Esophagus (tissue), 2 donors: ENCODE data around the gene PRKAR2A. TPM values are rescaled to one million over a fixed set of nuclear protein-coding genes. Genes with fewer than 3 reads are reported as not detected.
A peak's percentile ranks its signal among the peaks of the same experiment; 100 is the strongest.

ENCODE experiments used
- H3K27ac ChIP-seq, 2 donors: one replicate each; pipeline ENCODE4 v1.5.1; 2013; ENCODE audit warnings: low read depth in 2 of 2, mild to moderate bottlenecking in 2 of 2, inconsistent platforms in 1 of 2, low read length in 1 of 2, moderate library complexity in 1 of 2
- H3K27me3 ChIP-seq, 2 donors: one replicate each; pipeline ENCODE4 v1.6.1; 2013; ENCODE audit warnings: low read length in 2 of 2, control low read depth in 1 of 2, mild to moderate bottlenecking in 1 of 2; ENCODE audit not compliant: insufficient read depth in 2 of 2, control insufficient read depth in 1 of 2
- H3K36me3 ChIP-seq, 2 donors: one replicate each; pipeline ENCODE4 v1.6.1; 2013; ENCODE audit warnings: low read length in 1 of 2; ENCODE audit not compliant: control insufficient read depth in 2 of 2, insufficient read depth in 2 of 2
- H3K4me1 ChIP-seq, 2 donors: one replicate each; pipeline ENCODE4 v1.6.1; 2013; ENCODE audit warnings: low read length in 1 of 2; ENCODE audit not compliant: control insufficient read depth in 2 of 2, insufficient read depth in 2 of 2
- H3K4me3 ChIP-seq, 2 donors: one replicate each; pipeline ENCODE4 v1.5.1; 2013; ENCODE audit warnings: low read length in 2 of 2, mild to moderate bottlenecking in 2 of 2, low read depth in 1 of 2, moderate library complexity in 1 of 2
- H3K9me3 ChIP-seq, 2 donors: one replicate each; pipeline ENCODE4 v1.6.1; 2013; ENCODE audit warnings: mild to moderate bottlenecking in 2 of 2, low read depth in 1 of 2, low read length in 1 of 2, moderate library complexity in 1 of 2; ENCODE audit not compliant: control insufficient read depth in 2 of 2, insufficient read depth in 1 of 2
- WGBS, 2 donors: extraction: QIAGEN DNeasy Blood & Tissue Kit; methylation state at CpG; one replicate each; pipeline ENCODE4 v1.1.7; 2013; 5-methylcytosine and 5-hydroxymethylcytosine counted together
- polyA plus RNA-seq, 2 donors: library from polyadenylated mRNA; stranded (reverse); fragments of 200-250 nt; gene quantifications; one replicate each; pipeline ENCODE4 v1.2.3, GENCODE V29; 2013
- donor health status: healthy with polysubstance abuse.
- donor health status: Bipolar disorder and iron deficiency.

Gene PRKAR2A
- polyA plus RNA-seq, result 10 to 100 TPM in 1 of 2 donors, 1 to 10 TPM in 1; 7.2 to 11.3 TPM

DNA sequence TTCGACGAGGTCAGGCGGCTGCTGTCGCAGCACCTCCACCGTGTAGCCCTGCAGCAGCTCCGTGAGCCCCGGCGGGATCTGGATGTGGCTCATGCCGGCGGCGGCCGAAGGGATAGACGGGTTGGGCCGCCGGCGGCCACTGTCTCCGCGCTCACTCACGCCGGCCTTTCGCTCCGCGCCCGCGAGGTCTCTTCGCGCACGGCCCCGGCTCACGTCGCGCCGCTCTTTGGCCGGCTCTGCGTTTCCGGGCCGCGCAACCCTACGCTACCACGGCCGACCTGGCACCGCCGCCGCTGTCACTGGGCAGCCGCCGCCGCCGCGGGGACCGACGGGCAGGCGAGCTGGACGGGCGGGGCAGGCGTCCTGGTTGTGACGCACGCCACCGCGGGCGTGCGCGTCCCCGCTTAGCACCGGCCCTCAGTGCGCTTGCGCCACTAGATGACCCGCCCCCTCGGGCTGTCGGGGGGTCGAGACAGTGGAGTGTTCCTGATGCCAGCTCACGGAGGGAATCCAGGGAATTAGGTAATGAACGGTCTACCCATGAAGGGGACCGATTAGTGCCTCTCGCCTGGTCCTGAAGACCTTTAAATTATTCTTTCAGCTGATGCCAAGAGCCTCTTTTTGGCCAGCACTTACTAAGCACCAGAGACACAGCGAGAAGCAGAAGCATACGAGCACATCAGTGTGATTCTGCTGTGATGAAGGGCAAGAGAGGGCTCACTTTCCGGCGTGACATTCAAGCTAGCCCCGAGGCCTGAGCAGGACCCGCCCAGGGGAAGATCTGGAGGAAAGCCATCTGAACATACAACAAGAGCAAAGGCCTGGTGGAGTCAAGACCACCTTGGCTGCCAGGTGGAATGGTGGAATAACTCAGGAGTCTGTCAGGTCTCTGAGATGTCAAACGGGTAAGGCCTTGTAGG lies at the start of gene PRKAR2A:
Gene PRKAR2A, minus strand, starts transcription at position 371 of the 920 bp plus-strand sequence. Its CDS starts 278 bp downstream, at position 93.
- Histone ChIP-seq H3K27ac (peak within 1 kb of the TSS; percentile 96), H3K27me3 (no peaks in the 10 kb centered on the region), H3K36me3 (no peaks in the 10 kb centered on the region), H3K4me1 (peaks cover 3 to 6% of the 10 kb centered on the region in 2 donors), H3K4me3 (peak within 1 kb of the TSS; percentile 80 to 89), H3K9me3 (no peaks in the 10 kb centered on the region)
- WGBS, 2 donors, result 1% methylated on average over 69 to 81 of the region's 81 CpGs

DNA sequence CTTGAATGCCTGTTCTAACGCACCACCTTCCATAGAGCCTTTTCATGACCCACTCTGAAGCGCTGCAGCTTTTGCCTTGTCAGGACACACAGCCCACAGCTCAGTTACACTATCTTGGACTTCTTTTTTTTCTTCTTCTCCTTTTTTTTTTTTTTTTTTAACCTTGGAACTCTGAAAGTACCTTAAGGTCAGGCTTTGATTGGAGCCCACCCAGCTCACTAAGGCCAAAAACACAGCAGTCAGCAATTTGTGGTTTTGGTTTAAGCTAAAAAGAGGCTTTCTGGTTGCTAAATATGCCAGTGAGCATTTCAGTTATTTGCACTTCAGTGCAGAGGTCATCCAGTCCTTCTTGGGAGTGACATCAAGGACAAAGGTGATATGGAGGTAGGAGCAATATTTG lies 49.3 kb upstream of the PRKAR2A start:
- no peak overlapping the region for H3K27ac ChIP-seq
- 87 to 89% methylated on average over 2 of the region's 2 CpGs for WGBS, 2 donors
- H3K4me3 ChIP-seq, result no peak overlapping the region

DNA sequence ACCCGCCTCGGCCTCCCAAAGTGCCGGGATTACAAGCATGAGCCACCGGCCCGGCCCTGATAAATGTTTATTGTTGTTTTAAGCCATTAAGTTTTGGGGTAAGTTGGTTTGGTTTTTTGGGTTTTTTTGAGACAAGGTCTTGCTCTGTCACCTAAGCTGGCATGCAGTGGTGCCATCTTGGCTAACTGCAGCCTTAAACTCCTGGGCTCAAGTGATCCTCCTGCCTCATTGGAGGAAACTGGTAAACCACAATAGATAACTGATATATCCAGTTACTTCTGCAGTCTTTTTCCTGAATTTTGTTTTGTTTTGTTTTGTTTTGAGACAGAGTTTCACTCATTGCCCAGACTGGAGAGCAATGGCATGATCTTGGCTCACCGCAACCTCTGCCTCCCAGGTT lies 46.8 kb upstream of the PRKAR2A start:
- H3K4me1 ChIP-seq, result peaks cover 0 to 7% of the 10 kb centered on the region in 2 donors
- WGBS, 2 donors, result 98% methylated on average over 6 of the region's 6 CpGs
- no peaks in the 10 kb centered on the region for H3K9me3 ChIP-seq

More for the DNA sequence above, 49.3 kb upstream of the PRKAR2A start:
- Histone ChIP-seq H3K9me3 (no peaks in the 10 kb centered on the region), H3K36me3 (no peaks in the 10 kb centered on the region), H3K4me1 (peaks cover 0 to 7% of the 10 kb centered on the region in 2 donors), H3K27me3 (no peaks in the 10 kb centered on the region)

DNA sequence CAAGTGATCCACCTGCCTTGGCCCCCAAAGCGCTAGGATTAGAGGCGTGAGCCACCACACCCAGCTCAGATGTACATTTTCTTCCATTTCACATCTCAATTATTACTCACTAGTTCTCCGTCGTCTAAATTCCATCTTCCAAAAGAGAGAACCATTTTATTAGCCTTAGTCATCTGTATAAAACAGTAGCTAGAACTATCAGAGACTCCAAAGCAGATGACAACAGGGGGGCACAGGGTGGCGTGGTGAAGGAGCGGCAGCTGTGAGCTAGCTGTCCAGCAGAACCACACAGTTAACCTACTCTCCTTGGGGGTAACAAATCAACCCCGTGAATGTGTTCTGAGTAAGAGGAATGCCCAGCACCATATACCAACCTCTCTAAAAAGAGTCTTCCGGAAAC lies 43.9 kb upstream of the PRKAR2A start:
- Histone ChIP-seq H3K27me3 (no peaks in the 10 kb centered on the region), H3K36me3 (no peaks in the 10 kb centered on the region), H3K4me3 (no peak overlapping the region), H3K4me1 (no peaks in the 10 kb centered on the region), H3K27ac (no peak overlapping the region), H3K9me3 (no peaks in the 10 kb centered on the region)
- 89 to 90% methylated on average over 8 of the region's 8 CpGs for WGBS, 2 donors

More for the DNA sequence above, 46.8 kb upstream of the PRKAR2A start:
- H3K27me3 ChIP-seq, result no peaks in the 10 kb centered on the region
- H3K27ac ChIP-seq, result no peak overlapping the region
- no peak overlapping the region for H3K4me3 ChIP-seq
- no peaks in the 10 kb centered on the region for H3K36me3 ChIP-seq

DNA sequence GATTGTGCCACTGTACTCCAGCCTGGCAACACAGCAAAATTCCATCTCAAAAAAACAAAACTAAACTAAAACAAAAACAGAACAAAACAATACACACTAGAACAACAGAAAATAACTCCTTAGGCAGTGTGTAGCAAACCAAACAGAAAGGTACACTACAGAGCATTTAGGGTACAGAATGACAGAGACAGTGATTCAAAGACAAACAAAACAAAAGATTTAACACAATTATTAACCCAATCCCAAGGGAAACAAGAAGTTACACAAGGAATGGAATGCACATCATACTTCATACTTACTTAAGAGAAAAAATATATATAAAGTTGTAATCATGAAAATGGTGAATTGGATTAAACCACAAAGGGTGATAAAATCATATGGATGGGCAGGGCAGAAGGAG lies 38.1 kb upstream of the PRKAR2A start:
- Histone ChIP-seq H3K36me3 (peaks cover 0 to 3% of the 10 kb centered on the region in 2 donors), H3K9me3 (no peaks in the 10 kb centered on the region), H3K4me3 (no peak overlapping the region), H3K27ac (no peak overlapping the region), H3K4me1 (no peaks in the 10 kb centered on the region), H3K27me3 (no peaks in the 10 kb centered on the region)

DNA sequence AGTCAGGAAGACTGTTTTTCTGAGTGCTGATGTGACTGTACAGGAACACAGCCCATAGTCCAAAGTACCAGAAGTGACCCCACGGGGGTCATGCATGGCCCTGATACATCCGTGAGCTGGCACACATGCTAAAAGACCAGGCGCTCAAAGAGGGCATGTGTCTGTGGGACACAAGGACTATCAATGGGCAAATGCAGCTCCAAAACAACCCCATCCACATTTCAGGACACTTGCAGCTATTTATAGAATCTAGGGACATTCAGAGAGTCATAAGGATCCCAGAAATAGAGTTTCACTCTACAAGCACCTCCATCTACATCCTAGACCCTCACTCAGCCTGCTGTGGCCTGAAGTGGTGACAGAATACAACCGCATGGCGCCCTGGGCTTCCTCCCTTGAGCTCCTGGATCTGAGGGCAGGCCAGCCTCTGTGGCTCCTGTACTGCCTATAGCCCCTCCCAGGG lies 34.0 kb upstream of the PRKAR2A start:
- Histone ChIP-seq H3K36me3 (peaks cover 2 to 3% of the 10 kb centered on the region in 2 donors), H3K4me1 (no peaks in the 10 kb centered on the region), H3K27me3 (no peaks in the 10 kb centered on the region), H3K9me3 (no peaks in the 10 kb centered on the region), H3K27ac (no peak overlapping the region), H3K4me3 (no peak overlapping the region)
- WGBS, 2 donors, result 95 to 98% methylated on average over 5 of the region's 5 CpGs

DNA sequence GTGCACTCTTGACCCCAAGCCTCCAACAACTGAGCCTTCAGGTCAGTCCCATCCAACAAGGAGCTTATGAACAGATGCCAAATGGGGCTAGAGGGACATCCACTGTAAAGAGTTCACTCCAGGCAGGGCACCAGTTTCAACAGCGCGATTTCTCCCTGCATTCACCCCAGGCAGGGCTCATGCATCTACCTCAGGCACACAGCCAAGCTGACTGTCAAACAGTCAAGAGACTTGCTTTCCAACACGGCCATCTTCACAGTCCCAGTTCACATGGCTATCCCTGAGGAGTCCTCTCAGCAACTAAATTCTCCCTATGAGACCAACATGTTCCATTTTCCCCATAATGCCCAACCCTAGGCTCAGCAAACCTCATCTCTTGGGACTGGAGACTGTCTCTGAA lies 33.3 kb upstream of the PRKAR2A start:
- H3K27me3 ChIP-seq, result no peaks in the 10 kb centered on the region
- no peak overlapping the region for H3K27ac ChIP-seq
- H3K9me3 ChIP-seq, result no peaks in the 10 kb centered on the region
- 87 to 89% methylated on average over 3 of the region's 3 CpGs for WGBS, 2 donors
- H3K36me3 ChIP-seq, result peaks cover 2 to 3% of the 10 kb centered on the region in 2 donors
- H3K4me1 ChIP-seq, result no peaks in the 10 kb centered on the region
- H3K4me3 ChIP-seq, result no peak overlapping the region

DNA sequence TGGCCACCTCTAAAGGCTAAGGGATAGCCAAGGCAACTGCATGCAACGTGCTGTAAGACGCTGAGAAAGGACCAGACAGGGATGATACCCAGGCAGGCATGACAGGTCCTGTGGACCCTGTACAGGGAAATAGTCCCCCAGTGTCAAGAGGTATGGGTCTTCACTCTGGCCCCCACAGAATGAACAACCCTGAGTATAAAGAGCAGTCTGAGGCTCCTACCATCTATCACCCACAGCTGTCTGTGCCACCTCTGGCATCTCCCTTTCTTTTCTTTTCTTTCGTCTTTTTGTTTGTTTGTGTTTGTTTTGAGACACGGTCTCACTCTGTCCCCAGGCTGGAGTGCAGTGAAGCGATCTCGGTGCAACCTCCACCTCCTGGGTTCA lies 32.3 kb upstream of the PRKAR2A start:
- H3K4me1 ChIP-seq, result no peaks in the 10 kb centered on the region
- WGBS, 2 donors, result 86 to 91% methylated on average over 6 of the region's 6 CpGs
- peaks cover 2 to 3% of the 10 kb centered on the region in 2 donors for H3K36me3 ChIP-seq
- no peak overlapping the region for H3K27ac ChIP-seq
- H3K4me3 ChIP-seq, result no peak overlapping the region
- H3K9me3 ChIP-seq, result no peaks in the 10 kb centered on the region
- H3K27me3 ChIP-seq, result no peaks in the 10 kb centered on the region

DNA sequence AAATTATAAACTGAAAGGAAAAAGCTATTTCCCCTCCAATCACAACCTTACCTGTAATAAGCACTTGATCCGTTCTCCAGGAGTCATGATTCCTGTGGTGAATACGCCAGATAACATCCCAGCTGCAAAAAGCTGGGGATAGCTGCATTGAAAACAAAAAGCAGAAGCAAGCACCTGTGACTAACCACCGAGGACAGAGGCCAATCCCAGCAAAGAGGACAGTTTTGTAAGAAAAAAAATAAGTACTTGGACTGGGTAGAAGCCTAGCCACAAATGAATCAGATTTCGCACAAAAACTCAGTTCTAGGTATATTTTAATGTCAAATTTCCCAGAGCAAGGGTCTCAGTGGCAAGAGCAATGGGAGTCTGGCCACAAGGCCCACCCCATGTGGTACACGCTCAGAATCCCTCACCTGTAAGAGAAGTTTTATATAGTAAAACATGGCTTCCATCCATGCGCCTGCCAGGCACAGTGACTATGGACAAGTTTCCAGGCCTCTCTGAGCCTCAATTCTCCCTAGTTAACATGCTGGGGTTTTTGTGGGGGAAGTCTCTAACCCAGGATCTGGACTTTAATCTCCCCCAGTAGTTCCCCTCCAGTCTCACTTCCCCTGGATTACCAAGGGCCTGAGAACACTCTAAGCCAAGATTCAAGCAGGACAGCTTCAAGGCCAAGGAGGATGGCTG lies 31.8 kb upstream of the PRKAR2A start:
- H3K36me3 ChIP-seq, result peaks cover 2 to 3% of the 10 kb centered on the region in 2 donors
- 86 to 88% methylated on average over 6 of the region's 6 CpGs for WGBS, 2 donors

More for the DNA sequence above, 31.8 kb upstream of the PRKAR2A start:
- no peaks in the 10 kb centered on the region for H3K4me1 ChIP-seq
- no peak overlapping the region for H3K4me3 ChIP-seq
- H3K9me3 ChIP-seq, result no peaks in the 10 kb centered on the region
- no peak overlapping the region for H3K27ac ChIP-seq
- H3K27me3 ChIP-seq, result no peaks in the 10 kb centered on the region
